Neuron (in vitro differentiated cells): ENCODE data around the gene PDE4DIP.
"Not testable (repeated sequence)": the region's sequence is repeated elsewhere in the genome, so short reads cannot be mapped to it uniquely, and the experiment has no call there.

Experiments used
- H2AFZ ChIP-seq: one replicate; pipeline ENCODE4 v1.6.1; 2013; ENCODE audit warnings: low read depth, mild to moderate bottlenecking, inconsistent platforms, low read length, moderate library complexity
- H3K27me3 ChIP-seq: one replicate; pipeline ENCODE4 v1.6.1; 2013; ENCODE audit warnings: low read length; ENCODE audit not compliant: insufficient read depth
- H3K36me3 ChIP-seq: one replicate; pipeline ENCODE4 v1.6.1; 2013; ENCODE audit warnings: low read length; ENCODE audit not compliant: insufficient read depth
- H3K4me1 ChIP-seq: one replicate; pipeline ENCODE4 v1.6.1; 2013; ENCODE audit warnings: low read length; ENCODE audit not compliant: insufficient read depth
- H3K4me3 ChIP-seq: 2 replicates; pipeline ENCODE4 v1.5.1; 2013; ENCODE audit warnings: mild to moderate bottlenecking, low read length, moderate library complexity
- H3K9me3 ChIP-seq: one replicate; pipeline ENCODE4 v1.6.1; 2013; ENCODE audit warnings: low read length

PDE4DIP gene

DNA sequence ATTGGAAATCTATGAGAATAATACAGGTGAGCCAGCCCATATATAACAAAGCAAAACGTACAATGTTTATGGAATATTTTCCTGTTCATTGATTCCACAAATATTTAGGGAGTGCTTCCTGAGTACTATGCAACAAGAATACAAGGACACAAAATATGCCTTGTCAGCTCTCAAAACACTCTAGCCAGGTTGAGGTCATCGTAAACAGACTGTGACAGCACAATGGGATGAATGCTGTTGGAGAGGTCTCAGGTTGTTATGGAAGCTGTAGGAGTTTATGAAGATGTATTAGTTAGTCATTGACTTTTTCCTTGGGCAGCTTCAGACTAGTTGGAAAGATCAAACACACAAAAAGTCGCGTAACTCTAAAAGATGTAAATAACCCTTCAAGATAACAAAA is 42.1 kb downstream of the PDE4DIP start:
- H3K9me3 ChIP-seq, H2AFZ ChIP-seq: not testable (repeated sequence)

DNA sequence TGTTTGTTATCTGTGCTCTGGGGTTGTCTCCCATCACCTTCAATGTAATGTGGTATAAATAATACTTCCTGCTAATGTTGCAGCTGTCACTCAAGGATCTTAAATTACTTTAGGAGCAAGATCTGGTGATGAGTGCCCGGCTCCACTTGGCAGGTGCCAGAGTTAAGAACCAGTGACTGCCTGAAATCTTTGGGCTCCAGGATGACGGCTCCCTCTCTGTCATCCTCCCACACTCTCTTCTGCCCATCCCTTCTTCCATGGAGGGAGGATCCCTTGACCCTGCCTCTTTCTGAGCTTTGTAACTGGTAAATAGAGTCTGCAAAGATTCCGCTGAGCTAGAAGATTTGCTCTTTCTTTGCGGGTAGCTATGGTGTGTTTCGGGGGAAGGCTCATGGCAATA is 44.4 kb downstream of the PDE4DIP start:
- H2AFZ ChIP-seq, H3K4me3 ChIP-seq, H3K4me1 ChIP-seq, H3K27me3 ChIP-seq, H3K9me3 ChIP-seq, H3K36me3 ChIP-seq: not testable (repeated sequence)

More for the DNA sequence above, 42.1 kb downstream of the PDE4DIP start:
- not testable (repeated sequence) for H3K4me3 ChIP-seq, H3K4me1 ChIP-seq, H3K36me3 ChIP-seq, H3K27me3 ChIP-seq

DNA sequence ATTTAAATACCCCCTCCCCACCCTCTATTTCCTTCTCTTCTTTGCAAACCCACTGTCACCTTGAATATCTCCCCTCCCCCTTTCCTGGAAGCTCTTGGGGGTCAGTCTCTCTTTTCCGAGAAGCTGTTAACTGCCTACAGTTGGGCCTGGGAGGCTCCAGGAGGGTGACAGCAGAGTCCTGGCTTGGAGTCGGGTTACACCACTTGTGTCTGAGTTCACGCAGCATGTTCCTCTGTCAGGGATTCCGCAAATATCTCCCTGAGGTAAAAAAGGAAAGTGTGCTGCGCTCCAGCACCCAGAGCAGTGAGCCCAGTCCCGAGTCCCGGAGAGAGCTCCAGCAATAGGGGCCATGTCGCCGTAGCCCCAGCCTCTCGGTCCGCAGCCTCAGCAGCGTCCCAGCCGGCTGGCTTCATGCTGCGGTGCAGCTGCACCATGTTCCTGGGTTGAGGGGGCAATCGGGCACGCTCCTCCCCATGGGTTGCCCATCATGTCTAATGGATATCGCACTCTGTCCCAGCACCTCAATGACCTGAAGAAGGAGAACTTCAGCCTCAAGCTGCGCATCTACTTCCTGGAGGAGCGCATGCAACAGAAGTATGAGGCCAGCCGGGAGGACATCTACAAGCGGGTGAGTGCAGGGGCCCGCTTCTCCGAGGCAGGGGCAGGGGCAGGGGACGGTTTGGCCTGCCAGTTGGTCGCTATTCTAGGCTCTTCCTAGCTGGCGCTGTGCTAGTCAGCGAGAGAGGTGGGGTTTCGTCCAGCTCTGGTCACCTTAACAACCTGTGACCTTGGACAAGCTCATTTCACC is 45.2 kb downstream of the PDE4DIP start:
- H2AFZ ChIP-seq, H3K4me1 ChIP-seq, H3K27me3 ChIP-seq, H3K9me3 ChIP-seq, H3K36me3 ChIP-seq, H3K4me3 ChIP-seq: not testable (repeated sequence)

DNA sequence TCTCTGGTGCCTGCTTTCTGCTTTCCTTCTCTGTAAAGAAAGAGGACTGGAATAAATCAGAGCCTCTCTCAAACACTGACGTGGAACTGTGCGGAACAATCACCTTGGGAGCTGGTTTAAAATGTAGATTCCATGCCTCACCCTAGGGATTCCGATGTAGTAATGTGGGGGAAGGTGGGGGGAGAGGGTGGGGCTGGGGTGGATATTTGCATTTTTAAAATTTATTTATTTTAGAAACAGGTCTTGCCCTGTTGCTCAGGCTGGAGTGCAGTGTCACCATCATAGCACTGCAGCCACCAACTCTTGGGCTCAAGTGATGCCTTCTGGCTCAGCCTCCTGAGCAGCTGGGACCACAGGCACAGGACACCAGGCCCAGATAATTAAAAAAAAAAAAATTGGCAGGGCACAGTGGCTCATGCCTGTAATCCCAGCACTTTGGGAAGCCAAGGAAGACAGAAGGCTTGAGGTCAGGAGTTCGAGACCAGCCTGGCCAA is 45.9 kb downstream of the PDE4DIP start:
- H3K9me3 ChIP-seq, H3K4me3 ChIP-seq, H3K27me3 ChIP-seq, H2AFZ ChIP-seq, H3K4me1 ChIP-seq, H3K36me3 ChIP-seq: not testable (repeated sequence)

DNA sequence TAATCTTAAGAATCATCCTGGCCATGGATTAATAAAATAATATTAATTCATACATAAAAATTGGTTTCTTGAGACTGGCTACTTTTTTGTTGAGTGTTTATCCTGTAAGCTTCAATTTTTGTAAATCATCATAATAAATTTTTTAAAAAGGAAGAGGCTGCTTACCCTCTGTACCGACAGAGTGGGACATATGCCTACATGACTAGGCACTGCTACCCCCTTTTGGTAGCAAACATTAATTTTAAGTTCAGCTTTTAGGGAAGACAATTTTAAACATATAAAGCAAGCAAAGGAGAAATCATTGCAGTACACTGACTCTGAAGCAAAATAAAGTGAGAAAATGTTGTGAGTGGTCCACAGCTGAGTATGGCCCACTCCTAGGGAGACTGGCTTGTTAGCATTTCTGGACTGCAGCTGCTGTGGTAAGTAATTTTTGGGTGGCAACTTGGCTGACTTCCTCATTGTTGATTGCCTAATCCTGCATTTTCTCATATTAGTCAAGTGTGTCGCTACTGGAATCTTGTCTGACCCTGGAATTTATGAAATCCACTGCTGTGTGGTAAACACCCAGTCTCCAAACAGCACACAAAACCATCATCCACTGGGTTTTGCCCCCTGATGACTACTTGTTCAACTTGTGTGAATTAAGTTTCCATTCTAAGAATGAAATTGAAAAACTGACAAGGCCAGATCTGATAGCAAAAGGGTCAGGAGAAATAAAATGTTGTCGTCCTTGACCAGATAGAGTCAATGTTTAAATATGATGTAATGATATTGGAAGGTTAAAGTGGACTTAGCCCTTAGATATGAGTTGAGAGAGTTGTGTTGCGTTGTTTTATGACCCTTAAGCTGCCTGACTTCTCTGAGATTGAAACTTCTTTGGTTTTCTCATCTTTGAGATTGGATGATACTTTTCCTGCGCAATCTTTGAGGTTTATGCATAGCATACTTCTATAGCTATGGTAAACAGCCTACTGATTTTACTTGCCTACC is 50.4 kb downstream of the PDE4DIP start:
- H3K4me3 ChIP-seq, H3K9me3 ChIP-seq, H3K4me1 ChIP-seq, H3K36me3 ChIP-seq, H2AFZ ChIP-seq, H3K27me3 ChIP-seq: not testable (repeated sequence)

DNA sequence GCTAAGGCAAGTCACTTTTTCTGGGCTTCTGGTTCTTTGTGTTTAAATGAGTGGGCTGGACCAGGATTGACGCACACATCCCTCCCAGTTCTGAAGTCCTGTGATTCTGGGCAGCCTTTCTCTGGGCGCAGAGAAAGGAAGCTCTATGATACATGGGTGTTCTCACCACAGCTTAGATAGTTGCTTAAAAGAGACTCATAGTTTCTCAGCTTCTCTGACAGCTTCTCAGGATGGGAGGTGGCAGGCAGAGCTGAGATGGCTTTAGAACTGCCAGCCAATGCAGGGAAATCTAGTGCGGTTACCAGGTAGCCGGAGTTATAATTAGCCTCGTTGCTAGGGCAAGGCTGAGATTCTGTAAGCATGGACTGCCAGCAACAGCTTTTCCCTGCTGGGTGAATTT is 55.8 kb downstream of the PDE4DIP start:
- not testable (repeated sequence) for H3K36me3 ChIP-seq, H3K4me1 ChIP-seq, H3K4me3 ChIP-seq, H3K27me3 ChIP-seq, H2AFZ ChIP-seq, H3K9me3 ChIP-seq

DNA sequence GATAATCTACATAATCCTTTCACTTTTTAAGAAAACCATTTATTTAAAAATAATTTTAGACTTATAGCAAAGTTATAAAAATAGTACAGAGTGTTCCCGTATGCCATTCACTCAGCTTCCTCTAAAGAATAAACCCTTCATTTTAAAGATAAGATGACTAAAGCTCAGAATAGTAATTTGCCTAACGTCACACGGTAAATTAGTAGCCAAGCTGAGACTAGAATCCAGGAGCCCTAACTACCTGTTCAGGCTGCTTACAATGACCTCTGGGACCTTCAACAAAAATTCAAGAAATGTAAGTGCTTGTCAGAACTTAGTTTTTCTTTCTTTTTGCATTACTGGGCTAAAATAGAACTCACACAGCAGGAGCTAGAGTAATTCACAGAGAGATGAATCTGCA is 56.5 kb downstream of the PDE4DIP start:
- H3K4me3 ChIP-seq, H3K36me3 ChIP-seq: not testable (repeated sequence)

DNA sequence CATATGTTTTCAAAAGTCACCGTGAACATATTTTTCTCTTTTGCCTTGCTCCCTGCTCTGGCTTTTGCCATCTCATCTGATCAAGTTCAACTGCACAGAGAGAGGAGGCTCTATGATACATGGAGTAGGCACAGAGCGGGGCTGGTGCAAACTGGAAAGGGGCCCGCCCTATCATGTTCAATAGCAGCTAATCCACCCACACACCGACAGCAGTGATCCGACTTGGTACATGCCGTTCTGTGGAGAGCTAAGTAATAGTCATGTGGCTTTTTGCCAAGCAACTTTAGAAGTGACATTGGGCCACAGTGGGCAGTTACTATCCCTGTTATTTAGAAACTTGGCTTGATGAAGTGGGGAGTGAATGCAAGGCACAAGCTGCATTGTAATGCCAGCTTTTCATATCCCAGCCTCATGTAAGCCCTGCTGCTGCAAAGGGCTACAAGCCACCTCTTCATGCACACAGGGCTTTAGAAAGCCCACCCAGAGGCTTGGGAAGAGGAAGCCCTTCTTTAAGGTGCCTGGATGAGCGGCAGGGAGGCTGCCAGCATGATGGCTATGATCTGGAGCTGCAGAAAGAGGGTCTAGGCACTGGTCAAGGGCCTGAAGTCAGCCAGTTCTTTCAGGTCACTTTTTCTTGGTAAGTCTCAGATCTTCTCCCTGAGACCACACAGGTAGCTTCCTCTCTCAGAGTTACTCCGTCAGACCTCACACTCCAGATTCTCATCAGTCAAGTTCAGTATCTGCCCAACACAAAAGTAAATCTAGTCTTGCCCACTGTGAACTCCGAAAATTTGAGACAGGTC is 57.1 kb downstream of the PDE4DIP start:
- not testable (repeated sequence) for H3K4me1 ChIP-seq, H3K27me3 ChIP-seq, H3K36me3 ChIP-seq, H2AFZ ChIP-seq, H3K9me3 ChIP-seq, H3K4me3 ChIP-seq

More for the DNA sequence above, 56.5 kb downstream of the PDE4DIP start:
- H3K4me1 ChIP-seq, H3K9me3 ChIP-seq, H3K27me3 ChIP-seq, H2AFZ ChIP-seq: not testable (repeated sequence)

DNA sequence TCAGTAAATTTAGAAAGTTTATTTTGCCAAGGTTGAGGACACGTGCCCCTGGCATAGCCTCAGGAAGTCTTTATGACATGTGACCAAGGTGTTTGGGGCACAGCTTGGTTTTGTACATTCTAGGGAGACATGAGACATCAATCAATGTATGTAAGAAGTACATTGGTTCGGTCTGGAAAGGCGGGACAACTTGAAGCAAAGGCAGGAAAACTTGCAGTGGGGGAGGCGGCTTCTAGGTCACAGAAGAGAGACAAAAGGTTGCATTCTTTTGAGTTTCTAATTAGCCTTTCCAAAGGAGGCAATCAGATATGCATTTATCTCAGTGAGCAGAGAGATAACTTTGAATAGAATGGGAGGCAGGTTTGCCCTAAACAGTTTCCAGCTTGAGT is 57.7 kb downstream of the PDE4DIP start:
- not testable (repeated sequence) for H3K4me1 ChIP-seq, H3K36me3 ChIP-seq, H3K4me3 ChIP-seq, H3K9me3 ChIP-seq, H3K27me3 ChIP-seq, H2AFZ ChIP-seq

DNA sequence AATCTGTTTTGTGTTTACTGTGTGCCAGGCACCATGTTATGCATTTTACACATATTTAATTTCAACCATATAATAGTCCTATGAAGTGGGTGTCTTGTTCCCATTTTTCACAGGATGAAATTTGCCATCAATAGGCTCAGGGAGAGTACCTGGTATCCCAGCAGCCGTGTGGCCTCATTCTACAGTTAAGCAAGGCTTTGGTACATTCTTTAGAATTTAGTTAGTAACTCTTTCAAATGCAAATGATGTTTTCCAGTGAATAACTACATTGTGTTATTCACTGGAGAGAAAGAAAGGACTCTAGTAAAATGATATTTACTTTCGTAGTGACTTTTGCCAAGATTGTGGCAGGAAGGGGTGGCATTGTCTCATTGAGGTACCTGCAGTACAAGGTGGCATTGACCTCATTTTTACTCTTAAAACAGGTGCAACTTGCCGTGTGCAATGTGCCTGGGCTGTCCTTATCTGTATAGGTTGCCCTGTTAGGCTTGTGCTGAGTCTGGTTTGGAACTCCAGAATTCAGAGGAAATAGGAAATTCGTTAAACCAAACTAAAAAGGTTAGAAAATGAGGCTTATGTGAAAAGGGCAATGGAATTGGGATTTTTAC is 65.1 kb downstream of the PDE4DIP start:
- not testable (repeated sequence) for H3K36me3 ChIP-seq, H3K4me1 ChIP-seq, H2AFZ ChIP-seq

DNA sequence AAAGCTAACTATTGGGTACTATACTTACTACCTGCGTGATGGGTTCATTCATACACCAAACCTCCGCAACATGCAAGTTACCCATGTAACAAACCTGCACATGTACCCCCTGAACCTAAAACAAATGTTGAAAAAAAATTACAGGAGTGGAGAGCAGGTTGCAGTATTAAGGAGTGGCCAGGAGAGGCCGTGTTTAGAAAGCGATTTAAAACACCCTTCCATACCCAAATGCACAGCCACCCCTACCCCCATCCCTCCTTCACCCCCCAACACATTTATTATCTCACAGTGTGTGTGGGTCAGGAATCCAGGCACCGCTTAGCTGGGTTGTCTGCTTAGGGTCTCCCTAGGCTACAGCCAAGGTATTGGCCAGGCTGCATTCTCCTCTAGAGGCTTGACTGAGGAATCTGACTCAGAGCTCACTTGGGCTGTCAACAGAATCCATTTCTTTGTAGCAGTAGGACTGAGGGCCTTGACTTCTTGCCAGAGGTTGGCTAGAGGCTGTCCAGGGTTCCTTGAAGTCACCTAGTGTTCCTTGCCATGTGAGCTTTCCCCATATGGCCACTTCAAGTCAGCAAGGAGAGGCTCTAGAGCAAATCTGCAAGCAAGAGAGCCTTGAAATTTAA is 67.2 kb downstream of the PDE4DIP start:
- not testable (repeated sequence) for H3K4me1 ChIP-seq, H2AFZ ChIP-seq, H3K27me3 ChIP-seq, H3K9me3 ChIP-seq, H3K4me3 ChIP-seq, H3K36me3 ChIP-seq

More for the DNA sequence above, 65.1 kb downstream of the PDE4DIP start:
- not testable (repeated sequence) for H3K27me3 ChIP-seq, H3K9me3 ChIP-seq, H3K4me3 ChIP-seq

DNA sequence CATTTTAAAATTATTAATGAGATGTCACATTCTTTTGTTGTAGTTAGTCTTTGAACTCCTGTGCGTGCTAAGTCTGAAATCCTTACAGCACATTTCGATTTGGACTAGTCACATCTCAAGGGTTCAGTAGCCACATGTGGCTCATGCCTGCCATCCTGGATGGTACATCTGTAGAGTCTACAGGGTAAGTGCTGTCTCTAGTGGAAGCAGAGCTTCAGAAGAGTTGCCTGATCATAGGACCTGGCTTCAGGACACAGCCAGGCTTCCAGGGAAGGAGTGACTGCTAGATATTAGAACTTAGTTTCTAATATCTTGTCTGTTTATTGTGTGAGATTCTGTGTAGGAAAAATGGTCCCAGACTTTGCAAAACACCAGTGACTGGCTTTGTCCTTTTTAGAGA is 72.0 kb downstream of the PDE4DIP start:
- H3K4me3 ChIP-seq = not testable (repeated sequence)

More for the DNA sequence above, 72.0 kb downstream of the PDE4DIP start:
- H3K9me3 ChIP-seq, H3K27me3 ChIP-seq, H2AFZ ChIP-seq, H3K36me3 ChIP-seq, H3K4me1 ChIP-seq: not testable (repeated sequence)
